HG03565 (cell line): ENCODE results near the gene STAC.
"Not testable (repeated sequence)": the region's sequence is repeated elsewhere in the genome, so short reads cannot be mapped to it uniquely, and the experiment has no call there.

Source experiments
- ATAC-seq: cut with Tn5 transposase; IDR thresholded peaks from one replicate; pipeline ENCODE4 v1.9.1; 2021; ENCODE audit warnings: mild to moderate bottlenecking, moderate library complexity; ENCODE audit not compliant: unreplicated experiment

The STAC gene

GRCh38 chr3:36411587-36411986 is 31.3 kb downstream of the STAC start:
- ATAC-seq, result no peak

DNA sequence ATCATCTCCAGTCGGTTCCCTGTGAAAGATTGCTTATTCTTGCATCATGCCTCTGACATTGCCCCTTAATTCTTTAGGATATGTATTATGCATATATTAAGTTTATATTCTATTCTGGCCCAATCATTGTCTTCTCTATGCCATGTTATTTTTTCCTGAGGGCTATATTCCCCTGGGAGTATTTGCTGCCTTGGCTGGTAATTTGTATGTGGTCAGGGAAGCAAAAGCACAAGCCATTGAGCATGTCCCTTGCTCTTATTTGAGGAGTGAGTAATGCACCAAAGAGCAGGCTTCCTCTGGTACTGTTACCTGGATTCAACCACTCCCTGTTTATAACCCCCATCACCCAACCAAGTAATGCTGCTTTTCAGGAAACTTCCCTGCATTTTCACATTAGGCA is 36.3 kb downstream of the STAC start:
- ATAC-seq, result no peak

- ATAC-seq, result no peak
These were observed 36.9 kb downstream of the STAC start for GRCh38 chr3:36417237-36417636.

- no peak for ATAC-seq
These were observed 38.0 kb downstream of the STAC start for GRCh38 chr3:36418296-36418695.

GRCh38 chr3:36428445-36428844 is 48.1 kb downstream of the STAC start:
- ATAC-seq, result no peak

- ATAC-seq, result no peak
These were observed 49.7 kb downstream of the STAC start for GRCh38 chr3:36429986-36430485.

DNA sequence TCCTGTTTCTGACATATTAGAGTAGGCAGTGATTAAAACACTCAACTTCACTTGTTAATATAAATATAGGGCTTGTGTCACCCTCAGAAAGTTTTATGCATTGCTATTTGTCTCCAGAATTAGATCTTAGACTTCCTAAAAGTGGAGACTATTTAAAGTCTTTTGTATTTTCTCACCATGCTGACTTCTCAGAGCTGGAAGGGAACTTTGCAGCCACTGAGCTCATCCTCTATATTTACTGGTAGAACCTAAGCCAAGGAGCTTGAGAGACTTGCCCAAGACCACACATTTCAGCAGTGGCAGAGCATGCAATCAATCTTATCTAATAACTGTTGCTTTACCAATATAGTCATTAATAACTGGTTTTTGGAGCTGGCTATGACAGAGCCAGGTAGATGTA is 53.2 kb downstream of the STAC start:
- no peak for ATAC-seq

DNA sequence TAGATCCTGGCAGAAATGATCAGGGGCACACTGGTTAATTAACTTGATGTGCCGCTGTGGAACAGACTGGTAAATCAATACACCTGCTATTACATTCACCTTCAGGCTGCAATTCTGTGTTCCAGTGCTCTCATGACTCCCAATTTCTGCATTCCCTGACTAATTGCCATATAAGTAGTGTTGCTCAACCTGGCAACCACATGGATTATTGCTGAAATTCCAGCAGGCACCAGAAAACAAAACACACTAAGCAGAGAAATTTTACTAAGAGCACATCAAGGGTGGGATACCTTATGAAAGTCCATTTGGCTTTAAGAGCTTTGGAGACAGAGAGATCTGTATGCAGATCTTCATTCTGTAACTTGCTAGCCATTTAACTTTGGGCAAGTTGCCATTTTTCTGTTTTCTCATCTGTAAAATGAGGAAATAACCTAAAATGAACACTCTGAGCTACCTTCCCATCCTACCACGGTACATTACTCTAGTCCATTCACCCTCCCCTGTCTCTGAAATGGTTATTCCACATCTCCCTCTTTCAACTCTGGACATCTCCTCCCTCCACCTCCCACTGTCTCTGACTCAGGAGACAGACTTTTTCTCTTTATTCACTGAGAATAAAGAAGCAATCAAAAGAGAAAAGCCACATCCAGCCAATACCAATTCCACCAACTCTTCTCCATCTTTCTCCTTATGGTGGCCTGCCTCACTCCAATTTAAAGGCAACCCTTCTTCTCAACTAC is 54.6 kb downstream of the STAC start:
- no peak for ATAC-seq

- ATAC-seq, result no peak
These were observed 62.9 kb downstream of the STAC start for GRCh38 chr3:36443028-36443686.

GRCh38 chr3:36444909-36445308 is 64.6 kb downstream of the STAC start:
- no peak for ATAC-seq

GRCh38 chr3:36446276-36446675 is 66.0 kb downstream of the STAC start:
- ATAC-seq, result no peak

GRCh38 chr3:36447061-36447460 is 66.8 kb downstream of the STAC start:
- ATAC-seq, result no peak

DNA sequence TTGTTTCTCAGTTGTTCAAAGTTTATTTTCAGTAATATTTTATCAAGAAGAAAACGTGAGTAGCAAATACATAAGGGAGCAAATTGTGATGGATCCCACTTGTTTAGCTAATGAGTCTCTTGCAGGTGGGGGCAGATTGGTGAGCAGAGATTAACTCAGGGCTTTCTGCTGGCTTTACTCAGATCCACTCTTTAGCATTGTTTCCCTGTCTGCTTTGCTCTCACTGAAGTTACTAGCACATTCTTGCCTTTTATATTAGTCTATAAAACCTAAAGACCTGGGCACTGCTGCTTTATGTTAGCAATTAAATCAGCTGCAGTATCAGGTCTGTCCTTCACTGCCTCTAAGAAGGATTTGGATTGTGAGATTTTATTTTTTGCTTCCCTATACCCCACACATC is 71.5 kb downstream of the STAC start:
- ATAC-seq, result no peak

- ATAC-seq, result not testable (repeated sequence)
These were observed 72.9 kb downstream of the STAC start for GRCh38 chr3:36453213-36453612.

DNA sequence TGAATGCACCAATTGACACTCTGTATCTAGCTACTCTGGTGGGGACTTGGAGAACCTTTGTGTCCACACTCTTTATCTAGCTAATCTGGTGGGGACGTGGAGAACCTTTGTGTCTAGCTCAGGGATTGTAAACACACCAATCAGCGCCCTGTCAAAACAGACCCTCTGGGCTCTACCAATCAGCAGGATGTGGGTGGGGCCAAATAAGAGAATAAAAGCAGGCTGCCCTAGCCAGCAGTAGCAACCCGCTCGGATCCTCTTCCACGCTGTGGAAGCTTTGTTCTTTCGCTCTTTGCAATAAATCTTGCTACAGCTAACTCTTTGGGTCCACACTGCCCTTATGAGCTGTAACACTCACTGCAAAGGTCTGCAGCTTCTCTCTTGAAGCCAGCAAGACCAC is 73.6 kb downstream of the STAC start:
- not testable (repeated sequence) for ATAC-seq

- ATAC-seq, result no peak
These were observed 75.1 kb downstream of the STAC start for GRCh38 chr3:36455406-36455805.

DNA sequence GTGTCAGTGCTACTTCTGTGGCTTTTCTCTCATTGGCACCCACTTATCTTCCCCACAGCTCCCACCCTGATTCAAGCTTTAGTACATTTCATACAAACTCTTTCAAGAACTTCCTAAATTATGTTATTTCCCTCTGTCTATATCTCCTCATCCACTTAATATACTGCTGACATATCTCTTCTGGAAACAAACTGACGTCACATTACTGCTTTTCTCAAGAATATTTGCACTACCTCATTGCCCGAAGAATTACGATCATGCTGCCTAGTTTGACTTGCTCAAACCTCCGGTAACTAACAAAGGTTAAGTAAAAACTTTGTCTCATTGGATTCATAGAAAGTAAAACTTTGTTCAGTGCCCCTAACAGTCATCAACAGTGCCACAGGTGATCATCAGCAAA is 76.5 kb downstream of the STAC start:
- ATAC-seq, result no peak

DNA sequence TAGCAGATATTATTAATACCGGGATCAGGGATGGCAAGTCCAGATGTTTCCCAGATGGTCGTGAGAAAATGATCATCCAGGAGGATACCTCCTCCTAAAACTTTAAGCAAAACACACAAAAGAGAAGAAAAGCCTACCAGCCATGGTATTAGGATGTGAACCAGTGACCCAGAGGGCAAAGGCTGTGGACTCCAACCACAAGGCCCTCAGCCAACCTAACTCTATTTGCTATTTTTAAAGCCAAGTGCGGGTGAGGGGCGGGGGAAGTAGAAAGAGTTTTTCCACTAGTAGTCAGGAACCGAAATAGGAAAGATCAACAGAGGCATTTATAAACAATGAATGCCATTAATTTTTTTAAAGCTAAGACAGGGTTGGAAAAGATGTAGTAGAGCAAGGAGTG is 77.4 kb downstream of the STAC start:
- no peak for ATAC-seq

DNA sequence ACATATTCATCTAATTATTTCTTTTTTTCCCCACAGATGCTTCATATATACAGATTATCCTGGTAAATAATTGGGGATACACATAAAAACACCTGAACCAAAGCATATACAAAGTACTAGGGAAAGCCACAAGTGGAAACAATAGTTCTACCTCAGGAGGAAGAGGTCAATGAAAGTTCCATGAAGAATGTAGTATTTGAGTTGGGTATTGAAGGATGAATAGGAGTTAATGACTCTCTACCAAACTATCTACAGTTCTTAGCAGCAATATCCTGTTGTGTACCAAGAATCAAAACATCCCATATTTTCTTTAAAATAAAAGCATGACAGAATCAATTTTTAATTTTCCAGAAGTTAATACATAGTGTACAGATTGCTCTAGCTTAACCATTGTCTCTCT is 78.9 kb downstream of the STAC start:
- ATAC-seq, result no peak

DNA sequence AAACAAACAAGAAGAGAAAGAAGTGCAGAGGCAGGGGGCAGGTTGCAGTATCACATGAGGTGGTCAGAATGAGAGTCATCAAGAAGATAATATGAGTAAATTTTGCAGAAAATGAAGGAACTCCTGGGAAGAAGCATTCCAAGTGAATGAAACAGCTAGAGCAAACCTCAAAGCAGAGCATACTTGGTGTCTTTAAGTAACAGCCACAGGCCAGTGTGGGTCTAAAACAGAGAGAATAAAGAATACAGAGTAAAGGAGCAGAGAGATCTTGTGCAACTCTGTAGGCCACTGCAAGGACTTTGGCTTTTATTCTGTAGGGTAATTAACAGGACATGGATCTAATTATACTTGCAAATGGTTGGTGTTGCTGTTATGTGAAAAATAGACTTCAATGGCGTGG is 81.3 kb downstream of the STAC start:
- no peak for ATAC-seq

DNA sequence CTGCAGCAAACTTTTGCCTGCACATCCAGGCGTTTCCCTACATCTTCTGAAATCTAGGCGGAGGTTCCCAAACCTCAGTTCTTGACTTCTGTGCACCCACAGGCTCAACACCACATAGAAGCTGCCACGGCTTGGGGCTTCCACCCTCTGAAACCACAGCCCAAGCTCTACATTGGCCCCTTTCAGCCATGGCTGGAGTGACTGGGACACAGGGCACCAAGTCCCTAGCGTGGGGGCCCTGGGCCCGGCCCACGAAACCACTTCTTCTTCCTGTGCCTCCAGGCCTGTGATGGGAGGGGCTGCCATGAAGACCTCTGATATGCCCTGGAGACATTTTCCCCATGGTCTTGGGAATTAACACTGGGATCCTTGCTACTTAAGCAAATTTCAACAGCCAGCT is 91.7 kb downstream of the STAC start:
- not testable (repeated sequence) for ATAC-seq

DNA sequence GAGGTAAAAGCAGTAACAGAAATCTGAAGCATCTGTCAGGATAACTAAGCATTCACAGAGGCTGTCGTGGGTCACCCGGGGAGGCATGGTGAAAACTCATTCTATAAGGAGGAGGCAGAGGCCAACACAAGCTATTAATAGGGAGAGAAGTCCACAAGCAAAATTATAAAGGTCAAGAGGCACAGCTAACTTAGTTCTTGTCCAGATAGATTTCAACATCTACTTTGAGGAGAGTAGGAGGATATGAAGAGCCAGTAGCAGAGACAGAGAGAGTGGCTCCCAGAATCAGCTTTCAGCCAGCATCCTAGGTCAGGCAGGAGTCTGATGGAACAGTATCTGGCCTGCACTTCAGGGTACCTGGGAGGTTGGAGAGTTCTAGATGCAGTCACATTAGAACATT is 95.3 kb downstream of the STAC start:
- no peak for ATAC-seq
